Upper lobe of left lung (tissue), 6 donors: ENCODE results near the gene OR7D2. TPM values are rescaled to one million over a fixed set of nuclear protein-coding genes. Genes with fewer than 3 reads are reported as not detected.
"Not testable (repeated sequence)": the region's sequence is repeated elsewhere in the genome, so short reads cannot be mapped to it uniquely, and the experiment has no call there.

Experiments
- ATAC-seq, 2 donors: fragments of 200-7000 bp; cut with Tn5 transposase; one replicate each; pipeline ENCODE4 v1.9.1; 2022; ENCODE audit warnings: mild to moderate bottlenecking in 2 of 2, moderate library complexity in 2 of 2; ENCODE audit not compliant: low FRiP score in 2 of 2
- DNase-seq, 2 donors: peaks; one replicate each; pipeline ENCODE4 v3.0.0-alpha.2; 2019 to 2020
- H3K27ac ChIP-seq, 4 donors: fragments of 200-600 bp; sonication (generic); one replicate each; pipeline ENCODE4 v1.5.1; 2016 to 2019
- H3K27me3 ChIP-seq, 4 donors: fragments of 200-600 bp; sonication (generic); one replicate each; pipeline ENCODE4 v1.5.1; 2017 to 2019
- H3K36me3 ChIP-seq, 4 donors: fragments of 200-600 bp; sonication (generic); one replicate each; pipeline ENCODE4 v1.5.1; 2016 to 2019
- H3K4me1 ChIP-seq, 4 donors: fragments of 200-600 bp; sonication (generic); one replicate each; pipeline ENCODE4 v1.5.1; 2018 to 2019
- H3K4me3 ChIP-seq, 4 donors: fragments of 200-600 bp; sonication (generic); one replicate each; pipeline ENCODE4 v1.5.1; 2017 to 2019; ENCODE audit warnings: mild to moderate bottlenecking in 2 of 4, moderate library complexity in 1 of 4
- H3K9me3 ChIP-seq, 4 donors: fragments of 200-600 bp; sonication (generic); one replicate each; pipeline ENCODE4 v1.5.1; 2018 to 2019
- CTCF ChIP-seq, 6 experiments: fragments of 450-650 bp in 4 of 6; fragments of 200-600 bp in 2 of 6; sonication (generic) in 2 of 6; IDR thresholded peaks; one replicate each; pipeline ENCODE4 v1.5.1; 2016 to 2019; ENCODE audit warnings: antibody characterized with exemption in 6 of 6
- EP300 ChIP-seq, 4 donors: sonication (generic); formaldehyde crosslinking; IDR thresholded peaks; one replicate each; pipeline ENCODE4 v1.5.1; 2017; ENCODE audit warnings: antibody characterized with exemption in 4 of 4, control low read depth in 2 of 4
- POLR2A ChIP-seq, 4 donors: fragments of 450-650 bp; IDR thresholded peaks; one replicate each; pipeline ENCODE4 v1.5.1; 2016 to 2017; ENCODE audit warnings: antibody characterized with exemption in 4 of 4, mild to moderate bottlenecking in 2 of 4
- POLR2AphosphoS5 ChIP-seq, 2 donors: sonication (generic); formaldehyde crosslinking; IDR thresholded peaks; one replicate each; pipeline ENCODE4 v1.5.1; 2017; ENCODE audit warnings: antibody characterized with exemption in 2 of 2
- WGBS, 2 donors: methylation state at CpG; one replicate each; pipeline ENCODE4 v1.1.5; 2017 to 2018; 5-methylcytosine and 5-hydroxymethylcytosine counted together
- total RNA-seq, 6 donors: library from RNA; depleted of rRNA in 4 of 6; stranded (reverse); fragments of >200 nt in 4 of 6; gene quantifications; one replicate each; pipeline versions ENCODE4 v1.1.0 to v1.2.1, GENCODE V29; 2016 to 2021
- donor health status: DM: no; HTN: no; CAD: no; lungs with moderate emphysema.
- donor health status: DM: no; HTN: yes; CAD: no; lungs with severe emphysema.

Gene OR7D2
- total RNA-seq, 6 donors from 2014 or later = 0.33 to 0.57 TPM; not detected in 4

GRCh38 chr19:9175326-9175725 is 3.5 kb upstream of the OR7D2 start:
- WGBS, 2 donors = 89 to 96% methylated on average over 5 of the region's 5 CpGs
- no peaks in the 10 kb centered on the region for H3K9me3 ChIP-seq
- no peak overlapping the region for H3K27ac ChIP-seq
- no peaks in the 10 kb centered on the region for H3K36me3 ChIP-seq
- no peak overlapping the region for H3K4me3 ChIP-seq
- no peaks in the 10 kb centered on the region for H3K4me1 ChIP-seq
- no peak for DNase-seq
- no peak for ATAC-seq
- H3K27me3 ChIP-seq = no peaks in the 10 kb centered on the region
- TF ChIP-seq POLR2A (IDR thresholded peaks at IDR 0.05) = no peak
- TF ChIP-seq POLR2AphosphoS5 (IDR thresholded peaks at IDR 0.05) = no peak
- no peak for TF ChIP-seq EP300 (IDR thresholded peaks at IDR 0.05)
- TF ChIP-seq CTCF (IDR thresholded peaks at IDR 0.05) = no peak

- TF ChIP-seq CTCF (IDR thresholded peaks at IDR 0.05) = no peak
- TF ChIP-seq EP300 (IDR thresholded peaks at IDR 0.05) = no peak
- no peak for TF ChIP-seq POLR2A (IDR thresholded peaks at IDR 0.05)
- no peak for TF ChIP-seq POLR2AphosphoS5 (IDR thresholded peaks at IDR 0.05)
- no peaks in the 10 kb centered on the region for H3K9me3 ChIP-seq
- no peak overlapping the region for H3K27ac ChIP-seq
- no peak for ATAC-seq
- peak in 1 of 2 donors; percentile 52 for DNase-seq
- 94 to 96% methylated on average over 17 of the region's 17 CpGs for WGBS, 2 donors
- H3K4me1 ChIP-seq = no peaks in the 10 kb centered on the region
- H3K36me3 ChIP-seq = no peaks in the 10 kb centered on the region
- H3K27me3 ChIP-seq = no peaks in the 10 kb centered on the region
- no peak overlapping the region for H3K4me3 ChIP-seq
Observed at GRCh38 chr19:9183000-9183399, 4.2 kb downstream of the OR7D2 start.

- H3K9me3 ChIP-seq = no peaks in the 10 kb centered on the region
- no peak for ATAC-seq
- H3K4me3 ChIP-seq = no peak overlapping the region
- no peaks in the 10 kb centered on the region for H3K4me1 ChIP-seq
- H3K27ac ChIP-seq = no peak overlapping the region
- H3K36me3 ChIP-seq = no peaks in the 10 kb centered on the region
- no peaks in the 10 kb centered on the region for H3K27me3 ChIP-seq
- no peak for DNase-seq
- TF ChIP-seq CTCF (IDR thresholded peaks at IDR 0.05) (no peak), POLR2A (IDR thresholded peaks at IDR 0.05) (no peak), POLR2AphosphoS5 (IDR thresholded peaks at IDR 0.05) (no peak), EP300 (IDR thresholded peaks at IDR 0.05) (no peak)
- WGBS, 2 donors = 81 to 84% methylated on average over 6 of the region's 6 CpGs
Observed at GRCh38 chr19:9187191-9187590, 8.4 kb downstream of the OR7D2 start.

GRCh38 chr19:9189535-9189934 is 10.8 kb downstream of the OR7D2 start:
- Histone ChIP-seq H3K4me3 (no peak overlapping the region), H3K27me3 (no peaks in the 10 kb centered on the region), H3K9me3 (no peaks in the 10 kb centered on the region), H3K36me3 (no peaks in the 10 kb centered on the region), H3K4me1 (no peaks in the 10 kb centered on the region), H3K27ac (no peak overlapping the region)
- ATAC-seq (no peak), DNase-seq (no peak)
- WGBS, 2 donors = 64 to 79% methylated on average over 7 of the region's 7 CpGs
- TF ChIP-seq CTCF (IDR thresholded peaks at IDR 0.05) (no peak), EP300 (IDR thresholded peaks at IDR 0.05) (no peak), POLR2A (IDR thresholded peaks at IDR 0.05) (no peak), POLR2AphosphoS5 (IDR thresholded peaks at IDR 0.05) (no peak)

GRCh38 chr19:9198044-9198443 is 19.3 kb downstream of the OR7D2 start:
- not testable (repeated sequence) for H3K9me3 ChIP-seq, H3K4me3 ChIP-seq, H3K36me3 ChIP-seq, H3K4me1 ChIP-seq, H3K27ac ChIP-seq, ATAC-seq, H3K27me3 ChIP-seq, DNase-seq
- 76 to 88% methylated on average over 1 to 2 of the region's 2 CpGs for WGBS, 2 donors
